ENCODE data around the gene PLB1. TPM values are rescaled to one million over a fixed set of nuclear protein-coding genes. Genes with fewer than 3 reads are reported as not detected.

PLB1 gene
- total and polyA plus RNA-seq, 3 experiments from 2014 or later: 0.16 to 0.39 (median 0.35) TPM

- no peak overlapping the region for H3K27ac ChIP-seq (ENCODE audit: low read depth, low read length)
- no peaks in the 10 kb centered on the region for H3K36me3 ChIP-seq (ENCODE audit: insufficient read depth, low read length)
- Mint-ChIP-seq H3K36me3 (peaks cover 0 to 4% (median 2%) of the 10 kb centered on the region in 3 donors), H3K27me3 (no peaks in the 10 kb centered on the region), H3K4me1 (peaks cover 69 to 90% (median 75%) of the 10 kb centered on the region in 3 donors), H3K27ac (peak overlapping the region; percentile 90 to 100 (median 99)), H3K4me3 (peak overlapping the region in 4 of 7 donors; percentile 19 to 67 (median 56)), H3K9me3 (peaks cover 0 to 3% (median 0%) of the 10 kb centered on the region in 5 donors)
- no peak overlapping the region for H3K4me3 ChIP-seq (ENCODE audit: low read length)
- peaks cover 80% of the 10 kb centered on the region for H3K4me1 ChIP-seq (ENCODE audit: insufficient read depth, low read length)
- H3K9me3 ChIP-seq (ENCODE audit: low read length): no peaks in the 10 kb centered on the region
- CTCF ChIA-PET: interaction anchor here (1.0 to 6.7 kb wide), 4 partner anchors 30 to 128 kb away, joined by 3 to 50 read pairs (median 10); partner anchors contain the start of gene PPP1CB
- POLR2A ChIA-PET: interaction anchor here (1.2 kb wide), 1 partner anchor 8 kb away, joined by 3 read pairs; no protein-coding TSS in a partner anchor
- no peaks in the 10 kb centered on the region for H3K27me3 ChIP-seq (ENCODE audit: insufficient read depth, low read length, poor library complexity, severe bottlenecking)
- DNase-seq: peak in 2 of 5 donors; percentile 13 to 23
Observed at GRCh38 chr2:28623582-28624405, 127.9 kb downstream of the PLB1 start.

GRCh38 chr2:28624436-28624792 lies 128.6 kb downstream of the PLB1 start:
- Mint-ChIP-seq H3K4me3 (peak overlapping the region in 4 of 7 donors; percentile 2 to 67 (median 42)), H3K27ac (peak overlapping the region; percentile 90 to 100 (median 99)), H3K36me3 (peaks cover 0 to 4% (median 2%) of the 10 kb centered on the region in 3 donors), H3K27me3 (no peaks in the 10 kb centered on the region), H3K4me1 (peaks cover 66 to 83% (median 69%) of the 10 kb centered on the region in 3 donors), H3K9me3 (peaks cover 0 to 3% (median 0%) of the 10 kb centered on the region in 5 donors)
- CTCF ChIA-PET: interaction anchor here (6.7 kb wide), 1 partner anchor 30 kb away, joined by 50 read pairs; no protein-coding TSS in a partner anchor
- no peak for DNase-seq
- Histone ChIP-seq H3K27ac (ENCODE audit: low read depth, low read length) (peak overlapping the region; percentile 52), H3K4me1 (ENCODE audit: insufficient read depth, low read length) (peaks cover 74% of the 10 kb centered on the region), H3K9me3 (ENCODE audit: low read length) (no peaks in the 10 kb centered on the region), H3K4me3 (ENCODE audit: low read length) (no peak overlapping the region), H3K36me3 (ENCODE audit: insufficient read depth, low read length) (no peaks in the 10 kb centered on the region), H3K27me3 (ENCODE audit: insufficient read depth, low read length, poor library complexity, severe bottlenecking) (no peaks in the 10 kb centered on the region)
- POLR2A ChIA-PET: interaction anchor here (1.2 kb wide), 1 partner anchor 9 kb away, joined by 3 read pairs; no protein-coding TSS in a partner anchor

- peaks cover 60 to 77% (median 63%) of the 10 kb centered on the region in 3 donors for H3K4me1 Mint-ChIP-seq
- H3K4me3 Mint-ChIP-seq: peak overlapping the region in 6 of 7 donors; percentile 53 to 72 (median 64)
- H3K9me3 ChIP-seq (ENCODE audit: low read length): no peaks in the 10 kb centered on the region
- ChIA-PET CTCF (interaction anchor here (0.8 to 6.7 kb wide), 2 partner anchors 31 to 59 kb away, joined by 3 to 50 read pairs; no protein-coding TSS in a partner anchor), POLR2A (interaction anchor here (0.6 to 1.2 kb wide), 3 partner anchors 9 to 127 kb away, joined by 3 to 7 read pairs (median 3); partner anchors contain the start of gene PPP1CB)
- peak; percentile 45 to 80 (median 66) for DNase-seq
- no peak overlapping the region for H3K4me3 ChIP-seq (ENCODE audit: low read length)
- H3K36me3 Mint-ChIP-seq: peaks cover 0 to 4% (median 2%) of the 10 kb centered on the region in 3 donors
- H3K27me3 Mint-ChIP-seq: no peaks in the 10 kb centered on the region
- H3K36me3 ChIP-seq (ENCODE audit: insufficient read depth, low read length): no peaks in the 10 kb centered on the region
- peak overlapping the region; percentile 90 to 100 (median 99) for H3K27ac Mint-ChIP-seq
- H3K27ac ChIP-seq (ENCODE audit: low read depth, low read length): peak overlapping the region; percentile 52
- H3K9me3 Mint-ChIP-seq: peaks cover 0 to 3% (median 0%) of the 10 kb centered on the region in 5 donors
- peaks cover 67% of the 10 kb centered on the region for H3K4me1 ChIP-seq (ENCODE audit: insufficient read depth, low read length)
- H3K27me3 ChIP-seq (ENCODE audit: insufficient read depth, low read length, poor library complexity, severe bottlenecking): no peaks in the 10 kb centered on the region
Observed at GRCh38 chr2:28624793-28625701, 129.2 kb downstream of the PLB1 start.

- Mint-ChIP-seq H3K9me3 (peaks cover 0 to 3% (median 0%) of the 10 kb centered on the region in 5 donors), H3K36me3 (peaks cover 0 to 4% (median 2%) of the 10 kb centered on the region in 3 donors), H3K27me3 (no peaks in the 10 kb centered on the region), H3K4me3 (no peak overlapping the region), H3K4me1 (peaks cover 46 to 64% (median 50%) of the 10 kb centered on the region in 3 donors), H3K27ac (peak overlapping the region in 7 of 8 donors; percentile 34 to 100 (median 73))
- H3K27me3 ChIP-seq (ENCODE audit: insufficient read depth, low read length, poor library complexity, severe bottlenecking): no peaks in the 10 kb centered on the region
- peaks cover 54% of the 10 kb centered on the region for H3K4me1 ChIP-seq (ENCODE audit: insufficient read depth, low read length)
- no peaks in the 10 kb centered on the region for H3K36me3 ChIP-seq (ENCODE audit: insufficient read depth, low read length)
- no peak overlapping the region for H3K4me3 ChIP-seq (ENCODE audit: low read length)
- ChIA-PET CTCF (interaction anchor here (0.7 kb wide), 1 partner anchor 32 kb away, joined by 3 read pairs; no protein-coding TSS in a partner anchor), POLR2A (interaction anchor here (0.7 kb wide), 2 partner anchors 26 to 244 kb away, joined by 4 to 6 read pairs; no protein-coding TSS in a partner anchor)
- H3K9me3 ChIP-seq (ENCODE audit: low read length): no peaks in the 10 kb centered on the region
- H3K27ac ChIP-seq (ENCODE audit: low read depth, low read length): no peak overlapping the region
- DNase-seq: peak in 1 of 5 donors; percentile 33
Observed at GRCh38 chr2:28626376-28626775, 130.5 kb downstream of the PLB1 start.

GRCh38 chr2:28626891-28627421 lies 131.1 kb downstream of the PLB1 start:
- no peaks in the 10 kb centered on the region for H3K27me3 Mint-ChIP-seq
- H3K9me3 ChIP-seq (ENCODE audit: low read length): no peaks in the 10 kb centered on the region
- no peak overlapping the region for H3K27ac ChIP-seq (ENCODE audit: low read depth, low read length)
- H3K4me3 ChIP-seq (ENCODE audit: low read length): no peak overlapping the region
- no peaks in the 10 kb centered on the region for H3K27me3 ChIP-seq (ENCODE audit: insufficient read depth, low read length, poor library complexity, severe bottlenecking)
- DNase-seq: peak in 1 of 5 donors; percentile 26
- no peak overlapping the region for H3K4me3 Mint-ChIP-seq
- H3K4me1 Mint-ChIP-seq: peaks cover 40 to 58% (median 44%) of the 10 kb centered on the region in 3 donors
- peaks cover 0 to 3% (median 0%) of the 10 kb centered on the region in 5 donors for H3K9me3 Mint-ChIP-seq
- peak overlapping the region in 7 of 8 donors; percentile 20 to 100 (median 70) for H3K27ac Mint-ChIP-seq
- H3K36me3 ChIP-seq (ENCODE audit: insufficient read depth, low read length): no peaks in the 10 kb centered on the region
- H3K36me3 Mint-ChIP-seq: peaks cover 0 to 4% (median 2%) of the 10 kb centered on the region in 3 donors
- ChIA-PET CTCF (no interaction called here), POLR2A (no interaction called here)
- peaks cover 48% of the 10 kb centered on the region for H3K4me1 ChIP-seq (ENCODE audit: insufficient read depth, low read length)

GRCh38 chr2:28627722-28628480 lies 132.0 kb downstream of the PLB1 start:
- H3K4me3 ChIP-seq (ENCODE audit: low read length): no peak overlapping the region
- Mint-ChIP-seq H3K4me1 (peaks cover 33 to 48% (median 34%) of the 10 kb centered on the region in 3 donors), H3K9me3 (peaks cover 0 to 3% (median 0%) of the 10 kb centered on the region in 5 donors), H3K27me3 (no peaks in the 10 kb centered on the region), H3K27ac (peak overlapping the region in 7 of 8 donors; percentile 20 to 88 (median 83)), H3K4me3 (no peak overlapping the region), H3K36me3 (peaks cover 0 to 4% (median 2%) of the 10 kb centered on the region in 3 donors)
- CTCF ChIA-PET: no interaction called here
- H3K27me3 ChIP-seq (ENCODE audit: insufficient read depth, low read length, poor library complexity, severe bottlenecking): no peaks in the 10 kb centered on the region
- DNase-seq: peak in 1 of 5 donors; percentile 30
- H3K9me3 ChIP-seq (ENCODE audit: low read length): no peaks in the 10 kb centered on the region
- no peak overlapping the region for H3K27ac ChIP-seq (ENCODE audit: low read depth, low read length)
- H3K36me3 ChIP-seq (ENCODE audit: insufficient read depth, low read length): no peaks in the 10 kb centered on the region
- POLR2A ChIA-PET: interaction anchor here (0.5 kb wide), 1 partner anchor 1102 kb away, joined by 3 read pairs; no protein-coding TSS in a partner anchor
- peaks cover 39% of the 10 kb centered on the region for H3K4me1 ChIP-seq (ENCODE audit: insufficient read depth, low read length)
